Adrenal gland (tissue), 12 donors: ENCODE results near the gene KCTD2. TPM values are rescaled to one million over a fixed set of nuclear protein-coding genes. Genes with fewer than 3 reads are reported as not detected.
A peak's percentile ranks its signal among the peaks of the same experiment; 100 is the strongest.

Experiments
- DNase-seq, 7 donors: peaks; one replicate each; pipeline ENCODE4 v3.0.0-alpha.2; 2019 to 2020
- H3K27ac ChIP-seq, 5 donors: fragments of 200-600 bp; sonication (generic) in 4 of 5; 1 replicate in 3 of 5; 2 replicates in 2 of 5; pipeline versions ENCODE4 v1.5.1 to v1.8.0; 2016 to 2020; ENCODE audit warnings: mild to moderate bottlenecking in 1 of 5
- H3K27me3 ChIP-seq: fragments of 200-600 bp; 2 replicates; pipeline ENCODE4 v1.8.0; 2021
- H3K36me3 ChIP-seq, 2 donors: fragments of 200-600 bp; replicated peaks in 1 of 2; 1 replicate in 1 of 2; 2 replicates in 1 of 2; pipeline versions ENCODE4 v1.5.1 to v1.8.0; 2018 to 2022
- H3K4me1 ChIP-seq, 2 donors: fragments of 200-600 bp; replicated peaks in 1 of 2; 1 replicate in 1 of 2; 2 replicates in 1 of 2; pipeline versions ENCODE4 v1.5.1 to v1.8.0; 2018 to 2021
- H3K4me3 ChIP-seq, 4 donors: fragments of 200-600 bp; sonication (generic) in 3 of 4; one replicate each; pipeline ENCODE4 v1.5.1; 2016 to 2018
- H3K9me3 ChIP-seq, 3 donors: fragments of 200-600 bp; sonication (generic) in 1 of 3; replicated peaks in 1 of 3; 1 replicate in 2 of 3; 2 replicates in 1 of 3; pipeline versions ENCODE4 v1.5.1 to v1.8.0; 2016 to 2021
- POLR2A ChIP-seq, 2 donors: fragments of 450-650 bp; IDR thresholded peaks; one replicate each; pipeline ENCODE4 v1.6.1; 2017; ENCODE audit warnings: antibody characterized with exemption in 2 of 2, mild to moderate bottlenecking in 2 of 2, moderate library complexity in 1 of 2
- WGBS, 4 donors: extraction: QIAGEN DNeasy Blood & Tissue Kit in 2 of 4; methylation state at CpG; one replicate each; pipeline versions ENCODE4 v1.1.5 to v1.1.7; 2013 to 2017; 5-methylcytosine and 5-hydroxymethylcytosine counted together
- intact Hi-C, 2 donors: fragments of 100-400 bp; cut with DNase I; formaldehyde crosslinking; loops; one replicate each; pipeline versions ENCODE4 v1.14.1 to v1.15.0; 2022 to 2023
- polyA plus RNA-seq, 3 donors: library from polyadenylated mRNA; stranded (reverse); fragments of 200-250 nt in 2 of 3; fragments of 350-450 nt in 1 of 3; fragmentation: Illumina TruSeq in 1 of 3; extraction: RNeasy Lipid Tissue Mini Kit (QIAGEN cat#74804) in 1 of 3; gene quantifications; one replicate each; pipeline ENCODE4 v1.2.3, GENCODE V29; 2013 to 2014
- total RNA-seq, 9 donors: library from RNA; depleted of rRNA in 4 of 9; stranded (reverse); fragments of >200 nt in 4 of 9; fragments of 120-200 nt in 1 of 9; fragmentation: NEBNext Ultra II Directional in 1 of 9; extraction: Animal tissue kit (Norgen Biotek cat#: 25700) in 1 of 9; gene quantifications; one replicate each; pipeline versions ENCODE4 v1.1.0 to v1.2.4, GENCODE V29; 2013 to 2023
- TF ChIP-seq, protein P1 (sequence below), 6 experiments: fragments of 450-650 bp in 4 of 6; fragments of 200-600 bp in 2 of 6; sonication (generic) in 1 of 6; IDR thresholded peaks; 1 replicate in 5 of 6; 2 replicates in 1 of 6; pipeline versions ENCODE4 v1.5.1 to v1.8.0; 2016 to 2021; ENCODE audit warnings: antibody characterized with exemption in 6 of 6, mild to moderate bottlenecking in 2 of 6, moderate library complexity in 1 of 6
- donor health status: healthy with polysubstance abuse.
- donor health status: Bipolar disorder and iron deficiency.
- donor health status: DM: yes; HTN: yes; CAD: no.
- donor health status: DM: no; HTN: no; CAD: no.
- donor health status: DM: no; HTN: no; CAD: no.
- donor health status: DM: yes; HTN: yes; CAD: no.

The KCTD2 gene
- total and polyA plus RNA-seq, 12 donors: 20.6 to 52.4 (median 40.5) TPM

DNA sequence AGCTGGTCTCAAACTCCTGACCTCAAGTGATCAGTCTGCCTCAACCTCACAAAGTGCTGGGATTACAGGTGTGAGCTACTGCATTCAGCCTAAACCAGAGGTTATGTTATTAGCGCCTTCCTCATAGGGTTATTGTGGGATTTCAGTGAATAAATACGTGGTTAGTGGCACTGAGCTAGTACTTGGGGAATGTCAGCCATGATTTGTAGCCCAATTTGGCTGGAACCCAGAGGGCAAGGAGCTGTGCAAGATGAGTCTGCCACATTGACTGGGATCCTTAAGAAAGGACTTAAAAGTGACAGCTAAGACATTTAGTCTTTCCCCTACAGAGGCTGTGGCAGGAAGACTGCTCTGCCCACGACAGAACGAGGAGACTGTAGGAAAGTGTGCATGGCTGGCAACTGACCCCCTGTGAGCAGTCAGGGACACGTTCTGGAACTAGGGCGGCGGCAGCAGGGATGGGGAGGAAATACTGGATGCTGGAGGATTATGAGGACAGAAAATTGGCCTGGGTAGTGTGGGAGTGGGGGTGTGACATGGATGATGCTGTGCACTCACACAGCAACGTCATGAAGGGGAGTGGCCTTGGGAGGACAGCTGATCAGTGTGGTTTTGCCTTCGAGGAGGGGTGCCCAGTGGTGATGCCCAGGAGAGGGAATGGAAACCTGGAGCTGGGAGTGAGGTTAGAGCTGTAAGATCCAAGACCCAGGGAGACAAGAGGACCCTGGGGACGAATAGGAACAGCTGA, 14.9 kb upstream of the KCTD2 start:
- peaks cover 26 to 34% of the 10 kb centered on the region in 2 donors for H3K4me1 ChIP-seq
- no peaks in the 10 kb centered on the region for H3K36me3 ChIP-seq
- H3K4me3 ChIP-seq: peak overlapping the region in 1 of 4 donors; percentile 27
- WGBS, 4 donors: 8 to 10% (median 8%) methylated on average over 7 to 10 of the region's 10 CpGs
- peak overlapping the region in 4 of 5 donors; percentile 6 to 94 (median 44) for H3K27ac ChIP-seq
- H3K27me3 ChIP-seq: no peaks in the 10 kb centered on the region
- H3K9me3 ChIP-seq: no peaks in the 10 kb centered on the region
- TF ChIP-seq, protein P1, sequence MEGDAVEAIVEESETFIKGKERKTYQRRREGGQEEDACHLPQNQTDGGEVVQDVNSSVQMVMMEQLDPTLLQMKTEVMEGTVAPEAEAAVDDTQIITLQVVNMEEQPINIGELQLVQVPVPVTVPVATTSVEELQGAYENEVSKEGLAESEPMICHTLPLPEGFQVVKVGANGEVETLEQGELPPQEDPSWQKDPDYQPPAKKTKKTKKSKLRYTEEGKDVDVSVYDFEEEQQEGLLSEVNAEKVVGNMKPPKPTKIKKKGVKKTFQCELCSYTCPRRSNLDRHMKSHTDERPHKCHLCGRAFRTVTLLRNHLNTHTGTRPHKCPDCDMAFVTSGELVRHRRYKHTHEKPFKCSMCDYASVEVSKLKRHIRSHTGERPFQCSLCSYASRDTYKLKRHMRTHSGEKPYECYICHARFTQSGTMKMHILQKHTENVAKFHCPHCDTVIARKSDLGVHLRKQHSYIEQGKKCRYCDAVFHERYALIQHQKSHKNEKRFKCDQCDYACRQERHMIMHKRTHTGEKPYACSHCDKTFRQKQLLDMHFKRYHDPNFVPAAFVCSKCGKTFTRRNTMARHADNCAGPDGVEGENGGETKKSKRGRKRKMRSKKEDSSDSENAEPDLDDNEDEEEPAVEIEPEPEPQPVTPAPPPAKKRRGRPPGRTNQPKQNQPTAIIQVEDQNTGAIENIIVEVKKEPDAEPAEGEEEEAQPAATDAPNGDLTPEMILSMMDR (IDR thresholded peaks at IDR 0.05): no peak
- no peak for TF ChIP-seq POLR2A (IDR thresholded peaks at IDR 0.05)
- intact Hi-C loops: loop anchor here in 1 of 2 donors (10.0 kb wide), 1 partner anchor 57 kb away; the partner anchor contains the start of gene HID1
- peak; percentile 72 to 95 (median 81) for DNase-seq

DNA sequence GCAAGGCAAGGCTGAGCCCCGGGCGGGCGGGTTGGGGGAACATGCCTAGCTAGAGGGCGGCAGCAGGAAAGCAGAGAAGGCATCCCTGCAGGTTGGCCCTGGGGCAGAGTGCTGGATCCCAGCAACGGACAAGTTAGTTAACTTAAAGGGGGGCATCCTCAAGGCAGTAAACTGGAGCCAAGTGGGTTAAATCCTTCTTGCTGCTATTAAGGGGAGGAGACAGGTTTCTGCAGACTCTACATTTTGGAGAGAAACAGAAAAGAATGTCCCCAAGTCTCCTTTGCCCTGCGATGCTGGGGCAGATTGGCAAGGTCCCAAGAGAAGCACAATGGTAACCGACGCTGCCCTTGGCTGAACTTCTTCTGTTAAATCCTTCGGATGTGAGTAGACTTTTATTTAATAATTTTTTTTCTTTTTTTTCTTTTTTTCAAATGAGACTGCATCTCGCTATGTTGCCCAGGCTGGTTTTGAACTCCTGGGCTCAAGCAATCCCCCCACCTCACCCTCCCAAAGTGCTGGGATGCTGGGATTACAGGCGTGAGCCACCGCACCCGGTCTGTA, 14.2 kb upstream of the KCTD2 start:
- DNase-seq: peak; percentile 45 to 82 (median 55)

DNA sequence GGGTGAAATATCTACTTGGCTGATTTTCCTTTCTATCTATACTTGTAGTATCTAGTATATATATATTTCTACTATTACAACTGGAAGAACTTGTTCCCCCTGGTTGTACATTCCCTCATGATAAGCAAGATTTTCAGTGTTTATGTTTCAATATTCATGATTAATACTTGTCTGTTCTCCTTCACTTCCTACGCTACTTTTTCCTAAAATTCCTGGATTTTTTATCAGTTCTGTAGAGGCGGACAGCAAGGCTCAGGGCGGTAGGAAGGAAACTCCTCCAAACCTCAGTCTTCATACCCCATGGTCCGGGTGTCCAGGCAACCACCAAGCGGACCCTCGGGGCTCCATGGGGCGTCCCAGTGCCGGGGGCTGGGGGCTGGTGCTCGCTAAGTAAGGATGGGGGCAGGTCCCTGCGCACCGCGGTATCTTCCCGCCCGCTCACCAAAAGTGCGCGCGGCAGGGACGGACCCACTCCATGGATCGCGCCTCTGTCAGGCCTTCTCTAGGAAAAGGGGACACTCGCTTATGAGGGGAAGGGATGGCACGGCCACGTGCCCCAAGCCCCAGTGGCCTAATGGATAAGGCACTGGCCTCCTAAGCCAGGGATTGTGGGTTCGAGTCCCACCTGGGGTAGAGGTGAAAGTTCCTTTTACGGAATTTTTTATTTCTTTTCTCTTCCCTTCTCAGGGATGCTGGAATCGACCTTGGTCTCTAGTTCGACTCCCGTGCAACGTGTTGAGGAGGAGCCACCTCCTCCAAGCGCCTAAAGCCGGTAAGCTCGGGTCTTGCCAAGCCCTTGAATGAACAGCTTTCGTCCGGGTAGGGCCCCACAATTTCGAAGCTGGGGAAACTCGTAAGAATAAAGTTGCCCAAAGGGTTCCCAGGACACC, 13.4 kb upstream of the KCTD2 start:
- H3K4me3 ChIP-seq: peak overlapping the region in 3 of 4 donors; percentile 18 to 60 (median 29)
- intact Hi-C loops: loop anchor here in 1 of 2 donors (10.0 kb wide), 1 partner anchor 59 kb away; the partner anchor contains the start of gene HID1
- TF ChIP-seq, protein P1 (IDR thresholded peaks at IDR 0.05): no peak
- no peak for TF ChIP-seq POLR2A (IDR thresholded peaks at IDR 0.05)
- peak overlapping the region in 3 of 5 donors; percentile 78 to 94 (median 92) for H3K27ac ChIP-seq
- H3K27me3 ChIP-seq: no peaks in the 10 kb centered on the region
- H3K9me3 ChIP-seq: no peaks in the 10 kb centered on the region
- peaks cover 0 to 6% of the 10 kb centered on the region in 2 donors for H3K36me3 ChIP-seq
- 1 to 2% (median 1%) methylated on average over 28 to 36 of the region's 36 CpGs for WGBS, 4 donors
- peak; percentile 89 to 99 (median 94) for DNase-seq
- peaks cover 26 to 34% of the 10 kb centered on the region in 2 donors for H3K4me1 ChIP-seq

More for the DNA sequence above, 14.2 kb upstream of the KCTD2 start:
- peak overlapping the region in 3 of 5 donors; percentile 6 to 94 (median 77) for H3K27ac ChIP-seq
- no peaks in the 10 kb centered on the region for H3K36me3 ChIP-seq
- 1 to 4% (median 1%) methylated on average over 9 to 13 of the region's 13 CpGs for WGBS, 4 donors
- intact Hi-C loops: loop anchor here in 1 of 2 donors (10.0 kb wide), 1 partner anchor 58 kb away; the partner anchor contains the start of gene HID1
- H3K9me3 ChIP-seq: no peaks in the 10 kb centered on the region
- H3K27me3 ChIP-seq: no peaks in the 10 kb centered on the region
- TF ChIP-seq, protein P1 (IDR thresholded peaks at IDR 0.05): no peak
- no peak for TF ChIP-seq POLR2A (IDR thresholded peaks at IDR 0.05)
- peaks cover 26 to 34% of the 10 kb centered on the region in 2 donors for H3K4me1 ChIP-seq
- H3K4me3 ChIP-seq: peak overlapping the region in 1 of 4 donors; percentile 60
